Stimulated activated CD4-positive, alpha-beta T cell treated with anti-CD3 and anti-CD28 coated beads, TNF-alpha, amount 100 ng/mL, for 24 hours (primary cell): ENCODE results near the gene ALDOC.
"Not testable (repeated sequence)": the region's sequence is repeated elsewhere in the genome, so short reads cannot be mapped to it uniquely, and the experiment has no call there.

Experiments used
- DNase-seq, 3 experiments: peaks; one replicate each; pipeline ENCODE4 v3.0.0-alpha.2; 2020; ENCODE audit warnings: low read depth in 3 of 3

ALDOC gene

DNA sequence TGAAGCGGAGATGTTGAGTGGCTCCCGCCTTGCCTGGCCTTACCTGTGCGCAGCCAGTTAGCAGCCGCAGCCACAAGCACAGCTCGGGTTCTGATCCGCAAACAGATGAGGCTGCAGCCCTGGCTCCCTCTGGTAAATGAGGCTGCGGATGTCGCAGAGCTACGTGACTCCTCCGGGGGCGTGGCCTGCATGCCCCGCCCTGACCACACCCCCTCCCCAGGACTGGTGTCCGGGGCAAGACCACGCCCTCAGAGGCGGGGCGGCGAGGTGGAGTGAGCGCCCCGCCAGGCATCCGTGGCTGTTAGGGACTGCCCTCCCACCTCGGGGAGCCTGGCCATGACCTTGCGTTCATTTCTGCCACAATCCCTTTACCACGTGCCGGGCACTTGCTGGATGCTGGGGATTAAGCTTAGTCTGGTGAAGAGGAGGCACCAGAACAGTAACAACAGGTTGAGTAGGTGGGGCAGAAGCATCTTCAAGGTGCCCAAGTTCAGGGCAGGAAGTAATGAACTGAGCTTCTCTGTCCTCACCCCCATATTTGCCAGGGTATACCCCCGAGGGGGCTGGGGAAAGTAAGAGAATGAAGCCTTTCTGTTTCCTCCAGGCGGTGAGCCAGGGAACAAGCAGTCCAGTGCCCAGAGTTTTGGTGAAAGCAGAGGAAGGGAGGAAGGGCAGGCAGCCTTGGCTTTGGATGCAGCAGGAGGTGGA, at the start of gene ALDOC:
Gene ALDOC (minus strand): TSS at position 138 of the 708 bp plus-strand sequence. CDS start 1,363 bp downstream, outside the sequence.
- peak; percentile 92 to 99 (median 92) for DNase-seq

DNA sequence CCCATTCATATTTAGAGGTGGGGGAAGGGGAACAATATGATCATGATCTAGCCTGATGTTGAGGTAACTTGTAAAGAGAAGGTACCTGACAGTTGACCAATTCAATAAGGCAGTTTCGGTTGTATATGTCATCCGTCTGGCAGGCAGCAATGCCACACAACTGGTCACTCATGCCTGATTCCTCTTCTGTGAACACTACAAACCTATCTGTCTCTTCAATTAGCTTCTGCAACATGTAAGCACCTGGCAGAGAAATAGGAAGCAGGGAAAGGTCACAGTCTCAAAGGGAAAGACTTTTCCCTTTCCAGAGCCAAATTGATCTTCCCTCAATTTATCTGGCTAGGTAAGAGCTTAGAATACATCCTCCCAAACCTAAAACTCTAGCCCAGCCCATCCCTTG, 47.5 kb upstream of the ALDOC start:
- no peak for DNase-seq

GRCh38 chr17:28623696-28624095, 47.0 kb upstream of the ALDOC start:
- no peak for DNase-seq

DNA sequence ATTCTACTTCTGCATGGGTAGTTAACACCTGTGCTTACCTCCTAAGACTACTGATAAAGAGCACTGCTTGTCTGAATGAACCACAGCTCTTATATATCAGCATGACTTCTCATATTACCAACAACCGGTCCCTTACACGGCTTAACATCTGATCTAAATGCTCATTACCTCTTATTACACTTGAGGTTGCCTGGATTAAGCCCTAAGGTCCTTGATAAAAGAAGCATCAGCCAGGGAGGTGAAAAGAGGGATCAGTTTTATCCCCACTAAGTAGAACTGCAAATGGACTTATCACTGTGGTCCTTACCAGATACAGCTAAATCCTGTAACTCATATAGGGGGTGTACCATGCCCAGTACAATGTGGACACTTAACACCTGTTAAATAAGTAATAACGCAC, 45.5 kb upstream of the ALDOC start:
- DNase-seq = no peak

DNA sequence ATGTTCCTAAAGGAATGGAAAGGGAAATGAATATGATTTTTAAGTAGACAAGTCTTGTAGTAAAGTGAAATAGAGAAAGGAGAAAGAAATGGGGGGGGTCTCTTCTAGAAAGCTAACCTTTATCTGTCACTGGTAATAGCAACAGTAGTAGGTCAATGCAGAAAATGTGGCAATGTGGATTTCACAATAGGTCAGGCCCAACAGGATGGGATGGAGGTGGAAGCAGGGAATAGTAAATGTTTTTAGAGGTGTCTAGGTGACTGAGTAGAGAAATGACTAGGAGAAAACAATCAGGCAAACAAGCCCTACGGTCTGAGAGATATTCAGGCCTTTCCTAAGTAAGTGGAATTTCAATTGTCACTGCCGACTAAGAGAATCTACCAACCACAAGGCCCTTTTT, 43.3 kb upstream of the ALDOC start:
- DNase-seq = no peak

DNA sequence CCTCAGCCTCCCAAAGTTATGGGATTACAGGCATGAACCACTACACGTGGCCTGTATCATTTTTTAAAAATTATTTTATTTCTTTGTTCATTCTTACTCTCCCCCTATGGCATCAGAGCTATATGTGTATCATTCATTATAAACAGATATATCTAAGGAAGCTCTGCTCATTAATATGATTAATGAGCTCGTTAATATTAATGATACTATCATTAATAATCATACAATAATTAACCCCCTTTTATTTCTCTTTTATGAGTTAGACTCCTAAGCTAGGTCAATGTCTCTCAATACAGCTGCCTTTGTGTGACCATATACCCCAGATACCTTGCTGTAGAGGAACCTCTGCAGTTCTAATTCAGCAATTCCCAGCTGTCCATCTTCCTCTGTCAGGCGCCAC, 41.8 kb upstream of the ALDOC start:
- no peak for DNase-seq

- no peak for DNase-seq
Observed at GRCh38 chr17:28616281-28616680, 39.6 kb upstream of the ALDOC start.

- DNase-seq = no peak
Observed at GRCh38 chr17:28615260-28615940, 38.7 kb upstream of the ALDOC start.

DNA sequence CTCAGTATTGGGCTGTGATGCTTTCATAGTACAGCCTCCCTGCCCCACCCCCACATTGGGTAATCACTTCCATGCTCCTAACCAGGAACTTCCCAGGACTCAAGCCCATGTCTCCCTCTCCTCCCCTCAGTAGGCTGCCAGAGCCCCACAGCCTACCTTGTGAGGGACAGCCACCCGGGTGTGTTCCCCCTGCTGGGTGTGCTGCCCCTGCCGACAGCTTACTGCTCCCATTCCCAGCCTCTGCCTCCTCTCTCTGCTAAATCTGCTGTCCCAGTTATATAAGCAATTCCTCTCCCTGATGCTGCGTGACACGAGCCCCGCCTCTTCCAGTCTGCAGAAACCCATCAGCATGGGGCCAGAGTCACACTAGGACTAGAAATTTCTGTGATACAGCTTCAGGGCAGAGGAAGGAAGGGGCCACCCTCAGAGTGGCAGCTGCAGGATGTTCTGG, 37.3 kb upstream of the ALDOC start, which contains the start of gene RSKR:
Gene RSKR (minus strand): TSS at position 255 of the 451 bp plus-strand sequence. CDS start 24 bp downstream, at position 231.
- DNase-seq = no peak

DNA sequence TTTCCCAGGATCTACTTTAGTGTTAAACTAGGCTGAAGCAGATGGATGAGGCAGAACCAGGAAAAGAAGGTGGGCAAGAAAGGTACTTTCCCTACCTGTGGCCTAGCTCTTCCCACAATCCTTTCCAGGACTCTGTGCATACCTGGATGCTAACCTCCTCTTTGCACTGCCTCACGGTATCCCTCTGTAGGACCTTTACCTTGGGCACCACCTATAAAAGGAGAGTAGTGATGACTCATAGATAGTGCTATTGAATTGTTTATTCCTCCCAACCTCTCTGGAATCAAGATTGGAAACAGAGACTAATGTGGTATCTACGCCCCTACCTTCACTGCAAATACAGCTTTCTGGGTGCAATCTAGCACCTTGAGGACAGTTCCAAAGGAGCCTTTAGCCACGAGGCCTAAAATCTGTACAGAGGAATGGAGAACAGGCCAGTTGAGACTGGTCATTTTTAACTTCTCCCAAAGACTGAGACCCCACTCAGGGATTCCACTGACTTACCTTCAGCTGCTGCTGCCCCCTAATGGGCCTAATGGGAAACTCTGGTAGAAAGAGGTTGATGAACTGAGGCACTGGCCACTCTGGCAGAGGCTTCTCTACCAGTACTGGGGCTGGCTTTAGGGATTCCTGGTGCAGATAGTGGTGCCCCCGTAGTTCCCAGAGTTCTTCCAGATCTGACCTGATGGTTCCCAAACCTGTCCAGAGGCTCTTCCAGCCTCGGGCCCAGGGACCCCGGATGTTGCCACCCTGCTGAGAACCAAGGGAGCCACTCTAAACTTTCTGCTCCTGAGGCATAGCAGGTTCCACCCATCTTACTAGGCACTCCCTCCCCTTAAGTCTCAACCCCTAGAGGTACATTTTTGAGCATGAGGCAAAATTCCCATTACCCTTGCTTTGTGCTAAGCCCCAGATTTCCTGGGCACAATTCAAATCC, 36.5 kb upstream of the ALDOC start:
- no peak for DNase-seq

- no peak for DNase-seq
Observed at GRCh38 chr17:28612531-28612930, 35.8 kb upstream of the ALDOC start.

- DNase-seq = no peak
Observed at GRCh38 chr17:28610376-28610775, 33.7 kb upstream of the ALDOC start.

DNA sequence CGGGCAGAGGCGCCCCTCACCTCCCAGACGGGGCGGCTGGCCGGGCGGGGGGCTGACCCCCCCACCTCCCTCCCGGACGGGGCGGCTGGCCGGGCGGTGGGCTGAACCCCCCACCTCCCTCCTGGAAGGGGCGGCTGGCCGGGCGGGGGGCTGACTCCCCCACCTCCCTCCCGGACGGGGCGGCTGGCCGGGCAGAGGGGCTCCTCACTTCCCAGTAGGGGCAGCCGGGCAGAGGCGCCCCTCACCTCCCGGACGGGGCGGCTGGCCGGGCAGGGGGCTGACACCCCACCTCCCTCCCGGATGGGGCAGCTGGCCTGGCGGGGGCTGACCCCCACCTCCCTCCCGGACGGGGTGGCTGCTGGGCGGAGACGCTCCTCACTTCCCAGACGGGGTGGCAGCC, 27.3 kb upstream of the ALDOC start:
- not testable (repeated sequence) for DNase-seq

GRCh38 chr17:28599311-28600184, 22.9 kb upstream of the ALDOC start:
- DNase-seq = peak; percentile 25 to 70 (median 53)

- peak; percentile 84 to 93 (median 88) for DNase-seq
Observed at GRCh38 chr17:28598799-28599310, 22.2 kb upstream of the ALDOC start, which contains the start of gene SPAG5. Gene SPAG5 (minus strand): TSS chr17:28599025. CDS start chr17:28598946, 79 bp downstream.

DNA sequence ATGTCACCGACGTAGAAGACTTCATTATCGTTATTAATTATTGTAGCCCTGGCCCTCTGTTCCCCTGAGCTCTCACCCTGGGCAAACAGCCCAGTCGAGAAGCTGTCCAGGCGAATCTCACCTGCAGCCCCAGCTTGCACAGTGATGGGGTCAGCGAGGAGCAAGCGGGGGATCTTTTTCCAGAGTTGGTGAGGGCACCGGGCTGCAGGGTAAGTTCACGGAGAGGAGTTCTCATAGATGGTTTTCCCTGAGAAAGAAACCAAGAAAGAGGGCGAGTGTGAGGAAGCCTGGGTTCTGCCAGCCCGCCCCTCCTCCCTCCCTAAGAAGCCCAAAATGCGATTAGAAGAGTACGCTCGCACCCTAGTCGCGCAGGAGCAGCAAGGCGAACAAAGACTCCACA, 21.7 kb upstream of the ALDOC start:
- no peak for DNase-seq

GRCh38 chr17:28597606-28598383, 21.1 kb upstream of the ALDOC start:
- no peak for DNase-seq

- no peak for DNase-seq
Observed at GRCh38 chr17:28592260-28592659, 15.6 kb upstream of the ALDOC start.

DNA sequence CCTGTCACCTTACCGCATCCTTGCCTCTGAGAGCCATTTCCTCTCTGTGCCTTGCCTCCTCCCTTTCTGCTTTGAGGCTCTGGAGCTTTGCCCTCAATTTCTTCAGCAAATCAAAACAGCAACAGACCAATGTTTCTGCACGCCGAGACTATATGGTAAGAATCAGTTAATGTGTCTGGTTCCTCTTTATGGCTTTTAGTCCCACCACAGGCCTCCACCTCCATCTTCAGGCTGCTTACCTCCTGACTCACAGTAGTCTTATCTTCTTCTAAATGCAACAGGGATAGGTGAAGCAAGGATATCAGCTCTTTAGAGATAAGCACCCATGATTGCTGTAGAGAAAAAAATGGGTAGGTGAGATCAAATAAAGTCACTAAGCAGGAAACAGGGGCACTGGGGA, 9.2 kb upstream of the ALDOC start:
- no peak for DNase-seq

DNA sequence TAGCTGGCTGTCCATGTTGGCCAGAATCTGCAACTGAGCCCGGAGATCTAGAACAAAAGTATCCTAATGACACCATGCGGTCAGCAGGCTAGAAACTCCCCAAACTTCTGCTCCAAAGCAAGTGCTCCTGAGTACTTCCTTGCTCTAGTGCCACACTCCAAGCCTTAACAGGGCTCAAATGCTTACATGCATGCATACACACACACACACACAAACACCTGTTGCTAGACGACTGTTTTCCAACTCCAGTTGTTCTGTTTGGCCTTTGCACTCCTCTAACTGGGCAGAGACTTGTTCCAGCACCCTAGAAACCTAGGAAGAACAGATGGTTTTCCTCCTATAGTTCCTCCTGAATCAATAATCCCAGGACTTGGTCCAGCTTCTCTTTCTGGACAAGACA, 7.7 kb upstream of the ALDOC start:
- no peak for DNase-seq
